ENCODE results near the gene PDZRN4.

GRCh38 chr12:41151793-41152192 is 36.3 kb upstream of the PDZRN4 start:
- no peak for TF ChIP-seq CTCF (conservative IDR thresholded peaks at IDR 0.05; ENCODE audit: low read length)
- TF ChIP-seq EZH2phosphoT487 (IDR thresholded peaks at IDR 0.05; ENCODE audit: borderline replicate concordance) = no peak
